Measurements from ENCODE around the gene MCCD1.
"Not testable (repeated sequence)": the region's sequence is repeated elsewhere in the genome, so short reads cannot be mapped to it uniquely, and the experiment has no call there.

DNA sequence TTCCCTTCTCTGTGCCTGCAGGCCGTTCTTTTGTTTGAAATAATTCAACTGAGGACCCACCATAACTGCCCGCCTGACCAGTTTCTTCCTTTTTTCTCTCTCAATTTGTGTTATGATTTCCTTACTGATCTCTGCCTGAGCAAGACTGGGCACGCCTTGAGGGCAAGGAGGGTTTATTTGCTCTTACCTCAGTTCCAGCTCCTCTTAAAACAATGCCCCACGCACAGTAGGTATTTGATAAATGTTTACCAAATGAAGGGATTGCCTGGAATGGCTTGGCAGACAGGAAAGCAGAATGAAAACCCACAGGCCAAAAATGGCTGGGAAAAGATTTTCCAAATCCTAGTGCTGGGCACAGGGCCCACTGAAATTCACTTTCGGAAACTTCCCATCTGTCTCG, 41.1 kb upstream of the MCCD1 start:
- TF ChIP-seq, protein P1, sequence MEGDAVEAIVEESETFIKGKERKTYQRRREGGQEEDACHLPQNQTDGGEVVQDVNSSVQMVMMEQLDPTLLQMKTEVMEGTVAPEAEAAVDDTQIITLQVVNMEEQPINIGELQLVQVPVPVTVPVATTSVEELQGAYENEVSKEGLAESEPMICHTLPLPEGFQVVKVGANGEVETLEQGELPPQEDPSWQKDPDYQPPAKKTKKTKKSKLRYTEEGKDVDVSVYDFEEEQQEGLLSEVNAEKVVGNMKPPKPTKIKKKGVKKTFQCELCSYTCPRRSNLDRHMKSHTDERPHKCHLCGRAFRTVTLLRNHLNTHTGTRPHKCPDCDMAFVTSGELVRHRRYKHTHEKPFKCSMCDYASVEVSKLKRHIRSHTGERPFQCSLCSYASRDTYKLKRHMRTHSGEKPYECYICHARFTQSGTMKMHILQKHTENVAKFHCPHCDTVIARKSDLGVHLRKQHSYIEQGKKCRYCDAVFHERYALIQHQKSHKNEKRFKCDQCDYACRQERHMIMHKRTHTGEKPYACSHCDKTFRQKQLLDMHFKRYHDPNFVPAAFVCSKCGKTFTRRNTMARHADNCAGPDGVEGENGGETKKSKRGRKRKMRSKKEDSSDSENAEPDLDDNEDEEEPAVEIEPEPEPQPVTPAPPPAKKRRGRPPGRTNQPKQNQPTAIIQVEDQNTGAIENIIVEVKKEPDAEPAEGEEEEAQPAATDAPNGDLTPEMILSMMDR (IDR thresholded peaks at IDR 0.05; ENCODE audit: low read depth, low read length) = not testable (repeated sequence)
- TF ChIP-seq POLR2A (IDR thresholded peaks at IDR 0.05; ENCODE audit: extremely low read depth, insufficient read length) = not testable (repeated sequence)

All from NB4 (cell line).